GM19372 (cell line): ENCODE data around the gene ANKS3.

Source experiments
- ATAC-seq: cut with Tn5 transposase; IDR thresholded peaks from one replicate; pipeline ENCODE4 v1.9.1; 2021; ENCODE audit warnings: mild to moderate bottlenecking, low read depth, moderate library complexity; ENCODE audit not compliant: unreplicated experiment

Gene ANKS3

DNA sequence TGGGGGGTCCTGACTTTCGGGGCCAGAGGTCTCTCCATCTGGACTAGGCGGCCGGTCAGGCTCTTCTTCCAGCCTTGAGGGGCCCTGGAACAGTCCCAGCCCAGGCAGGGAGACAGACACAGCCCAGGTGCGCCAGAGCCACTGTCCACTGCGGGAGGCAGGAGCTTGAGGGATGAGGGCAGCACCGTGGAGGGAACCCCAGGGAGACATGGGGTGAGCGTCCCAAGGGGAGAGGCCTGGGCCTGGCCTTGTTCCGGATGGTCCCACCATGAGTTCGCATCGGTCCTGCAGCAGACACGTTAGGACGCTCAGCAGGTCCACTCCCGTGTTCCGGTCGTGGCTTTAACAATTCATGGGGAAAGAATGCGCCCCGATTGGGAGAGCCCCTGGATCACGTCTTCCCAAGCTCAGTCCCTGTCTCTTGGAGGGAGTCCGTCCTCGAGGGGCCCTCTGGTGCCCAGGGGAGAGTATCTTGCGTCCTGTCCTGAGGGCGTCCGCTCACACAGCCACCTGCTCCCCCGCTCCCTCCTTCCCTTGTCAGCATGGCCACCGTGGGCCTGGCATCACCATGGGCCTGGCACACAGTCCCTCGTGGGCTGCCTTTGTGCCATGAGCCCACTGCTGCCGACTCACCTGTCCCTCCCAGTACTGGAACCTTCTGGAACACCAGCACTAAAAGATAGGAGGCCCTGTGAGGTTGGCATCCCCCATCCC lies 47.4 kb downstream of the ANKS3 start:
- no peak for ATAC-seq

DNA sequence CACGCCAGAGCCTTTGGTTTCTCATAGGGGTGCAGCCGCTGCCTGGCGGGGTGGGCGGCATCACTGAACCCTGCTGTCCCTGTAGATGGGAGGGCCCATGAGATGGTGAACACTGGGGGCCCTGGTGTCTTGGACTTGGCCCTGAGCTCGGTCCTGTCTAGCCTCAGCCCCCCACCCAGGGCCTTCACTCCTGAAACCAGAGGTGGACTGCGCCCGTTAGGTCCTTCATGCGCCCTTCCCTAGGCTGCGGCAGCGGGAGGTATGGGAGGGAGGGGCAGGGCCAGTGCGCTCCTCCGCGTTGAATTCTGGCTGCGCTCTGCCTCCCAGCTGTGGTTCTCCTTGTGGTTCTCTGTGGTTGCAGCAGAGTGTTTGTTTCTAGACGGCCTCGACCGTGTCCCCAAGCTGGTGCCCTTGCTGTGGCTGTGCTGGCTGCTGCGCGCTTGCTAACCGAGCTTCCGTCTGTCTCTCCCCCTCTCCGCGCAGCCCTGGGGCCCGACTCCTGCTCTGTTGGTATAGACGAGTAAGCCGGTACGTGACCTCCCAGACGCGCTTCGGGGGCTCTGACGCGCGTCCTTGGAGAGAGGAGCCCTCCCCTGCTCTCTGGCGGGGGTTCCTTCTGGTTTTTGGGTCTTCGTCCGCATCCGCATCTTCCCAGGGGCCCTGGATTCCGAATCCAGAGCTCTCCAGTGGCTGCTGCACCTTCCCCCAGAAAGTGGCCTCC lies 48.1 kb downstream of the ANKS3 start:
- ATAC-seq: no peak

DNA sequence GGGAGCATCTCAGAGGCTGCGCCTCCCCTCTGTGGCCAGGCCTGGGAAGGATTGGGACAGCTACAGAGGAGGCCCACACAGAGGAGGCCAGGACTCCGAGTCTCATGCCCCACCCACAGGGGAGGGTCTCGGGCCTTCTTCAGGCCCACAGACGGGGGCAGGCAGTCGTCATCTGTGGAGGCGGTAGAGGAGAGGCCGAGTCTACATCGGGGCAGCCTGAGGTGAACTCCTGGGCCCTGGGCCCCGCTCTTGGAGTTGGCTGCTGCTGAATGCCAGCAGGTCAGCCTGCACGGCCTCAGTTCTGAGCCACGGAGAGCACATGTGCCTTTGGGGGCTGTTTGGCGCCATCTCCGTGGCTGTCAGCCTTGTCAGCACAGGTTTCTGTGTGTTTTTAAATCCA lies 48.8 kb downstream of the ANKS3 start:
- ATAC-seq: no peak

DNA sequence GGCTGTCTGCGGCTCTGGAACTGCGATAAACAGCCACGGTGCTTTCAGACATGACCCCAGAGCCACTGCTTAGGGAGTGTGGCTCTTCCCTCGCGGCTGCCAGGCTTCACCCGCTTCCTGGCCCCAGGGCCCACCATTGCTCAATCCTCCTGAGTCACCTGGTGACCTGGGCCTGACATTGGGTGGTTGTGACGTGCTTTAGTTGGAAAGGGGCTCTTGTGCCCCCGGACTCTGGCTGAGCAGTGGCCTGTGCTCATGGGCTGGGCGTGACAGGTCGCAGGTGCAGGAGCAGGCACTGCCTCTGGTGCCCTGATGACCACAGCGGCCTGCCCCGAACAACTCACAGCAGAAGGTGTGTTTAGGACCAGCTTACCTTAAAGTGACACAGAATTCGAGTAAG lies 49.3 kb downstream of the ANKS3 start:
- no peak for ATAC-seq

DNA sequence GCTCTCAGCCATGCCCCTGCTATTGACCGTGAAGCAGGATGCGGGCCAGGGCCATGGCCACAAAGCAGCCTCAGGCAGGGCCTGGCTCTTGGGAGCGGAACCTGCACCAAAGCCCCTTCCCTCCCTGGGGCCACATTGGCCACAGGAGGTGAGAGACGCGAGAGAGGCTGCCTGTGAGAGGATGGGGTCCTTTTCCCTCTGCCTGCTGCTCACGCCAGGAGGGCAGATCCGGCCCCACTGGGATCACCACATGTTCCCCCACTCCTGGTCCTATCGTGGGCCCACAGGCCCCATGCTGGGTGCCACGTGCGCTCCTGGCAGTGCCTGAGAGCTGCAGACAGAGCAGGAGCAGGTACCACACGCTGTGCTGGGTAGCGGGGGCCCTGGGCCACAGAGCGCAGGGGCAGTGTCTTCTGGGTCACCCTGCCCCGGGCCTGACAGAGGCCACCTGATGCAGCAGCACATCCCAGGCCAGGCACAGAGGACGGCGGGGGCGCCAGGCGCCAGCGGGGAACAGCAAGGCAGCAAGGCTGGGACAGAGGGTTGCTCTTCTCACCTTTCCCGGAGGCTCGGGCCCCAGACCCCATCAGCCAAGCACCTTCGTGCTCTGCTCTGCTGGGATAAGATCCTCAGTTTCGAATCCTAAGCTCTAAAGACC lies 49.9 kb downstream of the ANKS3 start:
- no peak for ATAC-seq

DNA sequence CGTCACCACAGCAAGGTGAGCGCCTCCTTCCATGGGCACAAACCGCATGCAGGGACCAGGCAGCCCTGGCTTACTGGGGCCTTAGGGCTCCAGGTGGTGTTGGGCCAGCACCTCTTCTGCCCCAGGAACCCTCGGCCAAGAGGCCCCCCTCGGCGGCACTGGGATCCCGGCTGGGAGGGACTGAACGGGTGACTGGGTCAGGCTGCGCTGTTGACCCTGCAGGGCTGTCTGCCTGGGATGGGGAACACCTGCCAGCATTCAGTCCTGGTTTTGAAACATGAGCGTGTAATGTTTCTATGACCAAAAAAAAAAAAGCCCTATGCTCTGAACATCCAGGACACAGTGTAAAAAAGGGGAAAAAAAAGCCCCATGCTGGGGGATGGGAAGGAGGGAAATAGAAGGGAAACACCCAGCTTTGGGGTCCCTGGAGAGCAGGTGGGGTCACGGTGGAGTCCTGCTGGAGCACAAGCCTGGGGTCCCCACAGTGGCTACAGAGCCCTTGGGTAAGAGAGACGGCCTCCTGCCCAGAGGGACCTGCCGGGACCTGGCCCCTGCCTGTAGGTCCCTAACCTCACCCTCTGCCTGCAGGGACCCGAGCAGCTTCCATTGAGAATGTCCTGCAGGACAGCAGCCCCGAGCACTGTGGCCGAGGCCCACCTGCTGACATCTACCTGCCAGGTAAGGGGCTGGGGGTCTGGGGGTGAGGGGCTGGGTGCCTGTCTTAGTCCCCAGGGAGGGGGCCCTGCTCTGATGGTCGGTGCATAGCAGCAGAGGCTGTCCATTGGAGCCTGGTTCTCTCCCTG lies 50.6 kb downstream of the ANKS3 start:
- ATAC-seq: no peak

DNA sequence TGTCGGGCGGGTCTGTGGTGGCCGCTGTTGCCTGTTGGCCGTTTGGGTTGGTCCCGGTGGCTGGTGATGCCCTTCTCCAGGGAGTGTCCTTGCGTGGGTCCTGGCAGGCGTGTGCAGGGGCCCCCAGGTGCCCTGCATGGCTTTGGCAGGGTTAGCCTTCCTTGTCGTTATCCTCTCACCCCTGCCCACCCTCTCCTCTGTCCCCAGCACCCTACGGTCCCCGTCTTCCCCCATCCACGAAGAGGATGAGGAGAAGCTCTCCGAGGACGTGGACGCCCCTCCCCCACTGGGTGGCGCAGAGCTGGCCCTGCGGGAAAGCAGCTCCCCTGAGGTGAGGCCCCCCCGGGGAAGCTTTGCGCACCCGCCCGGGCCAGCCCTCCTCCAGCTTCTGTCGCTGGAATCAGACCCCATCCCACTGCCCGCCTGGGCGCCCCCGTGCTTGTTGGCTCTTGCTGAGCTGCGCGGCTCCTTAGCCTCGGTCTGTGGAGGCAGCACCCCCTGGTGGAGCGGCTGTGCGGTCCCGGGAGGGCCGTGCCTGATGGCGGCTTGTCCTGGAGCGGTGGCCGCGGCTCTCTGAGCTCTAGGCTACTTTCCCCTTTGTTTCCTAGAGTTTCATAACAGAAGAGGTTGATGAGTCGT lies 51.3 kb downstream of the ANKS3 start:
- no peak for ATAC-seq

DNA sequence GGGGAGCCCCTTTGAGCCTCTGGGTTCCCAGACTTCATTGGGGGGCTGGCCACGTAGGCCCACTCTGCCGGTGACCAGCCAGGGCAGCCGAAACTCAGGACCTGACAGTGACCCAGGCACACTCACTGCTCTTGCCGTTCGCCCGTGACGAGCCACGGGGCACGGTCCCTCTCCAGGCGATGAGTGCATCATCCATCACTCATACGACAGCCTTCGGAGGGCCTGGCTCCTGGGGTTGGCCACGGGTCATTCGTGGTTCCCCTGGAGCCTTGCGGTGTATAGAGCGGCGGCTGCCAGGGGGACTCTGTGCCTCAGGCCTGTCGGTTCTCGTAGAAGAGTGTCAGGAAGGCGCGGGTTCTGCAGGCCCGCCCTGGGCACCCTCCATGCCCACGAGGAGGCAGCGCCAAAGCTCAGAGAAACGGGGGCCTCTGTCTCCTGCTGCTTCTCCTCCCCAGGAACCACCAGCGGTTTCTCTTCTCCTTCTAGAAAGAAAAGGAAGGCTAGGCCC lies 51.9 kb downstream of the ANKS3 start:
- no peak for ATAC-seq

DNA sequence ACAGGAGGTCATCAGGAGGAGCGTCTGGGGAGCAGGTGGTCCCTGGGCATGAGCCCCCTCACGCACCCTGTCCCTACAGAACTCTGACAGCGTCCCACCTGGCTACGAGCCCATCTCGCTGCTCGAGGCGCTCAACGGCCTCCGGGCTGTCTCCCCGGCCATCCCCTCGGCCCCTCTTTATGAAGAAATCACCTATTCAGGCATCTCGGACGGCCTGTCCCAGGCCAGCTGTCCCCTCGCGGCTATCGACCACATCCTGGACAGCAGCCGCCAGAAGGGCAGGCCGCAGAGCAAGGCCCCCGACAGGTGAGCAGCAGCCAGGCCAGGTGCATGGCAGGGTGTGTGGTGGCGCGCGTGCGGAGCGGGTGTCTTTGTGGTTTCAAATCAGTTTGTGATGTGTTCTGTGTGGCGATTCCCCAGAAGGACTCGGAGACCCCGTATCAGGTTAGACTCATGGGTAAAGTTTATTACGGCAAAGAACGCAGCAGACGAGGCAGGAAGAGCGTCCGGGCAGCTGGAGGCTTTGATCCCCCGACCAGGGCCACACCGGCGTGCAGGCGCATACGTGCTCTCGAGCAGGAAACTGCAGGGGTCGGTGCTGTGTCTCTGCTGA lies 52.5 kb downstream of the ANKS3 start:
- no peak for ATAC-seq

DNA sequence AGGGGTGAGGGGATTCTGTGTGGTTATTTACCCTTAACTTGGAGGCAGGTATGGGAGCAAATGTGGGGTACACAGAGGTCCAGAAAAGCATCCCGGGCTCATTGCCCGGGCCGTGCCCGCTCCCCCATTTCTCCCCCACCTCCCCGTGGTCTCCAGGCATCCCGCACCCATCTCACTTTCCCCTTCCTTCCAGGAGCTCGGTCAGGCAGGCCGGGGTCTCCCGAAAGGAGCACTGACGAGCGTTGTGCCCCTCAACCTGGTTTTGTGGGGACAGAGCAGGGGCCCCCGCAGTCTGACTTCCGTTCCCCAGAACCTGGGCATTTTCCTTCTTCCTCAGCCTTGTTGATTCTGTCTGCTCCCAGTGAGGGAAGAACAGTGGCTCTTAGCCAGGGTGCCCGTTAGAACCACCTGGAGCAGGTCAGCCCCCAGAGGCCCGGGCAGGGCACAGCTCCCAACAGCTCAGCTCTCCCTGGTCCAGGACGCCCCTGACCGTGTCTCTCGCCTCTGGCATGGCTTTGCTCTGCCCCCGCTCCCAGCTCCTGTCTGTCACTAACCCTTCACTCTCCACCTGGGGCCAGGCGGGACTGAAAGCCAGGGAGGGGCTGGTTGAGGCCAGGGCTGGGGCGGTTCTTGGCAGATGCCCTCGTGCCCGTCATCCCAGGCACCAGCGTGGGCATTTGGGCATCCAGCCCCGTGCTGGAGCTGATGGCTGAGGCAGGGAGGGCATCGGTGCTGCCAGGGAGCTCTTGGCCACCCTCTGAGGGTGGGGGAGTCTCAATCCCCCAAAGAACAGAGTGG lies 53.2 kb downstream of the ANKS3 start:
- ATAC-seq: no peak

DNA sequence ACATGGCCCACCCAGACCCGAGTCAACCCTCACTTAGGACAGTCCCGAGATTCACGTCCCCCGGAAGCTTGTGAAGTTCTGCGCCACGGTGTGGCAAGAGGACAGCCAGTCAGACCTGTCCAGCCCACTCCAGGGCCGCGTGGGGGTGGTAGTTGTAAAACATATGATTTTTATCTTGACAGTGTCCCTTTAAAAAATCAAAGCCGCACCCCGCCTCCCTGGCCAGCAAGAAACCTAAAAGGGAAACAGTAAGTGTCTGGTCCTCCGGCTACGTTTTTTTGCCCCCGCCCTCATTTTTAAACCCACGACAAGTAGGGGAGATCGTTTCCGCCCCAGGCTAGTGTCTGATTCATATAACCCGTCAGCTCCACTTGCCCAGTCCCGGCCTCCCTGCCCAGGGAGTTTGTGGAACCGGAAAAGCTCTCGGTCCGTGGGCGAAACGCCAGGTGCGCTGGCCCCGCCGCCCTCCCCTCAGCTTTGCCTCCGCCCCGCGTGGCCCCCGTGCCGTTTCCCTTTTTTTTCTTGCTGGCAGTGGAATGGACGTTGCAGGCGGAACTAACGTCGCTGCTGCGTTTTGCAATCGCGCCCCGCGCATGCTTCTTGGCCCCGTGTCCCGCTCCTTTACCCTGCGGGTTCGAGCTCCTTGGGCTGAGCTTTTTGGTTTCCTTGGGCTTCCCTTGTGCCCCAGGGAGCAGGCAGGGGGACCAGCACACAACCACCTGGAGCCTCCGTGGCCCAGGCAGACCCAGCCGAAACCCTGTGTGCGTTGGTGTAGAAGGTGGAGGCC lies 54.0 kb downstream of the ANKS3 start:
- no peak for ATAC-seq

DNA sequence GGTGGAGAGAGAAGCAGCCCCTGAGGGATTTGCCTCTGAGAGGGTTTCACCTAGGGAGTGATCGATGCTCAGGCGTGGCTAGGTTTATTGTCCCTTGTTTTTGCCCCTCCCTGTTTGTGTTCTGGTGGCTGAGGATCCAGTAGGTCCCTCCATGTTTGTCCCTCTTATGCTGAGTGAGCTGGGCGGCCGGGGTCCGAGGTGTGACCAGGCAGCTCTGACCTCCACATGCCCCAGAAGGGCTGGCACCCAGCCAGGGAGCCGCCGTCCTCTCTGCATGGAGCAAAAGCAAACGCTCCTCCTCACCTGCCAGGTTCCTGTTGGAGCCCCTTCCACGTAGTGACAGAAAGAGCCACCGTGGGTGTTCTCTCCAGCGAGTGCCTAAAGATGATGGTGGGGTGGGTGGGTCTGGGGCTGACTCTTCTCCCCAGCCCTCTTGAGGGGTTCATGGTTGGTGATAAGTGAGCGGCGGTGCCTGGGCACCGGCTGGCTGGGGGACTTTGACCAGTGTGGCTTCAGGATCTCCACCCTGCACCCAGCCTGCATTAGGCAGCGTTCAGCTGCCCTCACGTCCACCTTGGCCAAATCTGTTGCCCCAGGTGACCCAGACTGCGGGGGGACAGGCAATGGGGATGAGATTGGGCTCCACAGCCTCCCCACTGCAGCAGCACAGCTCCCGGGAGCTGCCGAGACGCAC lies 54.8 kb downstream of the ANKS3 start:
- no peak for ATAC-seq

DNA sequence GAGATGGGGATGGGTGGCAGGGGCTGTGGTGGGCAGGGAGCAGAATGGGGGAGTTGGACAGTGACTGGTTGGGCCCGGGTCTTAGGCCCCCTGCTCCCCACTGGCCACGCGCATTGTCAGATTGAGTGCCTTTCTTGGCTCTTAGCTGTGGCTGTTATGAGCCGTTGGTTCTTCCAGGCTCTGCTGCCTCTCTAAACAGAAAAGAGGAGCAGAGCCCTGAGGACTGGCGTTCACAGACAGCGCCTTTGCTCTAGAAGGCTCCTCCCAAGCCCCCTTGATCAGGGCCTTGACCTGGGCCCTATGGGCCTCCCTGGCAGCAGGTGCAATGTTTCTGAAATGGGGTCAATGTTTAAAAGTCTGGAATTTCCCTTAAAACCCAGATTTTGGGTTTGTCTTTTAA lies 55.5 kb downstream of the ANKS3 start:
- ATAC-seq: no peak

DNA sequence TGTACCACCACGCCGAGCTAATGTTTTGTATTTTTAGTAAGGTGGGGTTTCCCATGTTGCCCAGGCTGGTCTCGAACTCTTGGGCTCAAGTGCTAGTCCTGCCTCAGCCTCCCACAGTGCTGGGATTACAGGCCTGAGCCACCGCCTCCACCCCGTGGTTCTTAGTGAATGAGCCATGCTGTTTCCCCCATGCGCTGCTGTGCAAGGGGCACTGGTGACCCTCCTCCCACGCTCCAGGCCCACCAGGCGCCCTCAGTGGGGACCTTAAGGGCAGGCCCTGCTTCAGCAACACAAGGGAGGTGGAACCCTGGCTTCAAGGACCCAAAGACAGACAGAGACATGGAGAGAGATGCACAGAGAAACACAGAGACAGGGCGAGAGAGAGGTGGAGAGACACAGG lies 56.1 kb downstream of the ANKS3 start:
- no peak for ATAC-seq

DNA sequence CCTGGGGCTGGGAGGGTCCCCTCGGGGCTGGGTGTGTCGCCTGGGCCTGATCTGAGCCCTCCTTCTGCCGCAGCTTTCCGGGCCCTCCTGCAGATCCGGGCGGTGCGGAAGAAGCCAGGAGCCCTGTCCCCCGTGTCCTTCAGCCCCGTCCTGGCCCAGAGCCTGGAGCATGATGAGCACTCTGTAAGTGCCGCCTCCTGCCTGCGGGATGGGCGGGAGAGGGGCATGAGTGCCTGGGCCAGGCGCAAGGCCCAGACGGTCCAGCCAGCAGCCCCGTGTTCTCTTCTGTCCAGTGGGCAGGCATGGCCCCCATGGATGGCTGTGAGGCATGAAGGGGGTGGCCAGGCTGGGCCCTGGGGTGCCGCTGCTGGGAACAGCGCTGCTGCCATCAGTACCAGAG lies 56.7 kb downstream of the ANKS3 start:
- ATAC-seq: no peak

DNA sequence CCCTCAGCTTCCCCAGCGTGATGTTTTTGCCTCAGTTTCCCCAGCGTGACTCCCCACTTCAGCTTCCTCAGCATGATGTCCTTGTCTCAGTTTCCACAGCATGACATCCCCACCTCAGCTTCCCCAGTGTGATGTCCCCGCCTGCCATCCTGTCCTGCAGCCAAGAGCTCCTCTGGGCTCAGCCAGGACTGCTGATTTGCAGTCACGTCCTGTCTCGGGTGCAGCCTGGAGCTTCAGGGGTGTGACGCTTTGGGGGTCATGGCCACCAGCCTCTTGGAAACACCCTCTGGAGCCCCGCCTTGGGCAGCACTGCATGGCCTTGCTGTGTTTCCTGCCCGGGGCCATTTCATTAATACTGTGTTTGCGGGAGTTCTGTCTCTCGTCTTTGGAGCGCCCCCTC lies 57.2 kb downstream of the ANKS3 start:
- ATAC-seq: no peak

DNA sequence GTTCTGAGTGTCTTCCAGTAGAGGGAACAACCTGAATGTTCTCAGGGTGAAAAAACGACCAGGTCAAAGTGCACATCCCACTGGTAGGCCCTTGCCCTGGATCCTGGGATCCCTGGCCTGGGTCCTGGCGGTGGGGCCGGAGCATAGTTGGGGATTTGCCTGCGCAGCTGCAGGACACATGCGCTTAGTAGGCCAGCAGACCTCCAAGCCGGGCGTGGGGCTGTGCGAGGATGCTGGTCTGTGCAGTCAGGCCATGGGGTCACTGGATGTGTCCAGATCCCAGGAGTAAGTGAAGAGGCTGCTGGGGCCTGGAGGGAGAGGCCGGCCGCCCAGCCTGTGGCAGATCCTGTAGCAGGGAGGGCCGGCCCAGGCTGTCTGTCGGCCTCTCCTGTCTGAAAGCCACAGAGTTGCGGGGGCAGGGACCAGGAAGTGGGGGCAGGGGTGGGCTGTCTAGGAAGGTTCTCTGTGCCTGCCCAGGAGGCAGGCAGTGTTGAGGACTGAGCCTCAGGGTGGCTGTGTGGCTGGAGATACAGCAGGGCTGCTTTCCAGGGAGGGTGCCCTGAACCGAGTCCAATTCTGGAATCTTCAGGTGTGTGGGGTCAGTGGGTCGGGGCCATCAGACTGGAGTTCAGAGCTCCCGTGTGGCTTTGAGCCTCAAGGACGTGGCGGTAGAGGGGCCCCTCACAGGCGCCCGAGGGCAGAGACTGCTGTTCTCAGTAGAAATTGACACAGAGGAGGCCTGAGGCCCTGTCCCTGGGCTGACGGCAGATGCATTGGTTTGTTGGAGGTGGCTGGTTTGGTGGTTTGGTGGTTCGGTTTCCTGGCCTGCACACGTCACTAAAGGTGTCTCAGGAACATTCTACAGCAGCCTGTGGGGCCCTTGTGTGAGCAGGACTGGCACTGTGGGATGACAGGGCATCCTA lies 57.9 kb downstream of the ANKS3 start:
- no peak for ATAC-seq
